ENCODE results near the gene CHST11. TPM values are rescaled to one million over a fixed set of nuclear protein-coding genes. Genes with fewer than 3 reads are reported as not detected.

CHST11 gene
- total and polyA plus RNA-seq, 9 of the 15 experiments (the other 6 are each of a cell fraction or from before 2014, with no cell fraction given) = 2.3 to 38.7 (median 15.0) TPM

GRCh38 chr12:104468371-104468770 is 11.6 kb downstream of the CHST11 start (continued):
- no peak for TF ChIP-seq MGA (IDR thresholded peaks at IDR 0.05)
- no peak for TF ChIP-seq CREB3L1 (IDR thresholded peaks at IDR 0.05; ENCODE audit: borderline replicate concordance, low read depth)
- TF ChIP-seq E2F8 (IDR thresholded peaks at IDR 0.05; ENCODE audit: low read depth, partially characterized antibody) = no peak
- TF ChIP-seq ZC3H11A (IDR thresholded peaks at IDR 0.05; ENCODE audit: low read depth, low read length) = no peak
- TF ChIP-seq NR4A1 (CRISPR knock-in tag; IDR thresholded peaks at IDR 0.05) = no peak
- no peak for TF ChIP-seq NR4A1 (tag; IDR thresholded peaks at IDR 0.05)
